GM19463 (cell line): ENCODE results near the gene KIAA0513.
A peak's percentile ranks its signal among the peaks of the same experiment; 100 is the strongest.
"Not testable (repeated sequence)": the region's sequence is repeated elsewhere in the genome, so short reads cannot be mapped to it uniquely, and the experiment has no call there.

Experiments used
- ATAC-seq: cut with Tn5 transposase; IDR thresholded peaks from one replicate; pipeline ENCODE4 v1.9.1; 2021; ENCODE audit warnings: mild to moderate bottlenecking, moderate library complexity; ENCODE audit not compliant: unreplicated experiment

The KIAA0513 gene

DNA sequence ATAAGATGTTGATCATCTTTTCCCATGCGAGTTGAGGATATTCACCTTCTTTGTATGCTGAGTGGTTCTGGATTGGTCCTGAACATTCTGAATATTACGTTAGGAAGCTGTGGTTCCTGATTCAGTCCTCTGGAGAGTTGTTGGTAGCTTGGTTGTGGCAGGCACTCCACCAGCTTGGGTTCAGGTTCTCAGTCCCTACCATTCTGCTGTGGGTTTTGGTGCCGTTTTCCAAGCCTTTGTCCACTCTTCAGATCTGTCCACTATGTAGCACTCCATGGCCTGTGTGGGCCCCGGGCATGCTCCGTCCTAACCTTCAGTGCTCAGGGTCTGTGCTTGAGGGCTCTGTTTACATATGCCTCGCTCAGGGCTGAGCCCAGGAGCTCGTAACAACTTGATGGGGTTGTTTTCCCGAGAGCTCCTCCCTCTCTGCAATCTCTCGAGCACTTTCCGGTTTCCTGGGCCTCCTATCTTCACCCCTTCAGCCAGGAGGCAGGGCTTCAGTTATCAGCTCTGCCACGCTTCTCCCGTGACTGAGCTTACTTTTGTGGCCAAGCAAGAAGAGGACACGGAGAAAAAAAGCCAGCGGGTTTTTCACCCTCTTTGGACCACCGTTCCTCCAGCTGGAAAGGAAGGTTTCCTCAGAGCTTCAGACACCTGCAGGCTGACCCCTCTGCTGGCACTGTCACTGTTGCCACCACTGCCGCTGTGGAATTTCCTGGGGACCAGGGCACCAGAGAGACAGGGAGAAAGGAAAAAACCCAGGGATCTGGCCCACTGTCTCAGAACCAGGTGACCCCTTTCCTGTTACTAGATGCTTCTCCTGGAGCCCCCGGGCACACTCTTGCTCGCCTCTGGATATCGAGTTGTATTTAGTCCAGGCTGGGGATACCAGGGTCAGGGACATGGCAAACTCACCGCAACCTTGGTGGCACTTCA, 19.6 kb downstream of the KIAA0513 start:
- no peak for ATAC-seq

GRCh38 chr16:85047867-85048455, 20.4 kb downstream of the KIAA0513 start:
- no peak for ATAC-seq

DNA sequence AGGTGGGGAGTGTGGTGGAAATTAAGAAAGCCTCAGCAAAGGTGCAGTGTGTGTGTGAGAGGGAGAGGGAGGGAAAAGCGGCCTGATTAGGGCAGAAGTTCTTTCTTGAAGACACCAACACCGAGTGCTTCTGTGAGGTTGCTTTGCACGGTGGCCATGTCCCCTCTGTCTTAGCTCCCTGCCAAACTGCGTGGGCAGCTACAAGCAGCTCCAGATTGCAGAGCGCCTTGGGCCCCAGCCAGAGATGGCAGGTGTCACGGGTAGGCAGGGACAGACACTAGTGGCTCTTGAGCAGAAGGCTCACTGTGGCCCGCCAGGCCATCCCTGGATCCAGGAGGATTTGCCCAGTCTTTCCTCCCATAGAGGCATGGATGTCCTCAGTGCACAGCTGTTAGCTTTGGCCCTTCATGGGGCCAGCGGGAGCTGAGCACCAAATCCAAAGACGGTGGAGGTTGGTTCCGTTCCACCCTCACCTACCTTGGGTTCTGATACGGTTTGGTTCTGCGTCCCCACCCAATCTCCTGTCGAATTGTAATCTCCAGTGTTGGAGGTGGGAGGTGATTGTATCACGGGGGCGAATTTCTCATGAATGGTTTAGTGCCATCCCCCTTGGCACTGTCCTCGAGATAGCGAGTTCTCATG, 21.4 kb downstream of the KIAA0513 start:
- ATAC-seq, result no peak

GRCh38 chr16:85049706-85050305, 22.2 kb downstream of the KIAA0513 start:
- no peak for ATAC-seq

- no peak for ATAC-seq
Observed at GRCh38 chr16:85051067-85051581, 23.5 kb downstream of the KIAA0513 start.

GRCh38 chr16:85051683-85052082, 24.1 kb downstream of the KIAA0513 start:
- no peak for ATAC-seq

DNA sequence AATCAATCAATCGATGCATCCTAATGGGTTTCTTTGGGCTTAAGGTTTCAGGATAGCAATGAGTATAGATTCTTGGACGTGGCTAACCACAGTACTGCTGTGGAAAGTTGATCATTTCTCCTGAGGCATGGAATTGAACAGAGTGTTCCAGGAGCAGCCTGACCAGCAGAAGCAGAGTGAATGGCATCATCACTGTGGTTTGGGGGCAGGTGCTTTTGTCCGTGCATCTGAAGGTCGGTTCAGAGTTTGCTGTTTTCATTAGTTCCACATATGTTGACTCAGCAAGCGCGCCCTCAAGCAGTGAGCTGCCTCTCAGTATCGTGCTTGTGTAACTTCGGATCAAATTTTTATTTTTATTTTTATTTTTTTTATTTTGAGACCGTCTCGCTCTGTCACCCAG, 24.9 kb downstream of the KIAA0513 start:
- no peak for ATAC-seq

- not testable (repeated sequence) for ATAC-seq
Observed at GRCh38 chr16:85054321-85054720, 26.7 kb downstream of the KIAA0513 start.

GRCh38 chr16:85054948-85055492, 27.4 kb downstream of the KIAA0513 start:
- ATAC-seq, result no peak

DNA sequence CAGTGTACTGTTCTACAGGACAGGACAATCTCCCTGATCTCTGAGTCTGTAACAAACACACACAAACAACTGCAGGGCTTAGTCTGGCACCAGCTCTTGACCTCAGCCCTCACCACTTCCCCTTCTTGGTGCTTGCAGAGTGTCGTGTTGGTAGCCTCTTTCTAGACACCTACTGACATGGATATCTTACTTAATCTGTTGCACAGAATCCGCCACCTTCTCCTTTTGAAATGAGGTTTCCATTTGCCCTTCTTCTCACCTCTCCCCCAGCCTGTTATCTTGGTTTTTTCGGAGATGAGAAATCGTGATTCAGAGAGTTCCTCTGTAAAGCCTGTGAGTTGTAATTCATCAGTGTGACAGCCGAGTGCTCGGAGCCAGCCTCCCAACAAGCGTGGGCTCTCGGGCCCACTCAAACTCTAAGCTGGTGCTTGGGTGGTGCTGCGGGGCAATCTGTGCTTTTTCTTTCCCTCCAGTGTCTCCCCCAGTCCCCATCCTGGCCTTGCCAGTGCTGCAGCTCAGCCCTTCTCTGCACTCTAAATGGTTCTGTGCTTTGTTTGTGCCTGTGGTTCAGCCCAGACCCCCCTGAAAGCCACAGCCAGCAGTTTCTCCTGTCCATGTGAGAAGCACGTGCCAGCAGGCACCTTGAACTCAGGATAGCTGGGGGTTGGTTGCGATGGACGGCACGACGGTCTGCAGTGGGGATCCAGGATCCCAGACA, 28.1 kb downstream of the KIAA0513 start:
- ATAC-seq, result peak; percentile 90

- ATAC-seq, result no peak
Observed at GRCh38 chr16:85056211-85056748, 28.7 kb downstream of the KIAA0513 start.

GRCh38 chr16:85057212-85057889, 29.8 kb downstream of the KIAA0513 start:
- no peak for ATAC-seq

DNA sequence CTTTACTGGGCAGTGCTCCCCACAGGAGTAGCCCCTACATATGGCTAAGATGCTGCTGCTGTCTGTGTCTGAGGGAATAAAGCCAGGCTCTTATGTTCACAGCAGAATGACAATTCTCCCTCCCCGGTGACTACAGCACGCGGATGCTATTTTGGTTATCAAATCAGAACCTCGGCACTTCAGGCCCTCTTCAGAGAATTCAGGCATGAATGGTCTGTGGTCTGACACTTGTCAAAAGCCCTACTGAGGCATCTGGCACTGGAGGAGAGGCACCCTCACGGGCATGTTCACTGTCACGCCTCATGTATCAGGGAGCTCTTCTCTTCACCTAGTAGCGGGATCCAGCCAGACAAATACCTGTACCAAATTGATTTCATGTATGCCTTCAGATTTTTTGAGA, 30.4 kb downstream of the KIAA0513 start:
- ATAC-seq, result no peak

DNA sequence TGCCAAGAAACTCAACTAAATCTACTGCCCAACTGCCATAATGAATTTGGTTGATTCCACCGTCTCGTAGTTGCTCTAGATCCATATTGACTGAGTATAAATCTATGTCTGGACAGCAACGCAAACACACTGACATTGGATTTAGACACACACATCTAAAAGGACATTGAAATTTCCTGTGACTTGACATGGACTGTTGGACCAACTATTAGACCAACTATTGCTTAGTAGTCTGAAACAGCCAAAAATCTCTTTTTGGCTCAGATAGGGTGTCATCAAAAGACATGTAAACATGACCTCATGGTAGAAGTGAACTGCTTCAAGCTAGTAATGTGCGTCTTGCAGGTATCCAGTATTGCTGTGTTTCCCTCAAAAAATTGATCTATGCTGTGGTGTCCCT, 31.3 kb downstream of the KIAA0513 start:
- ATAC-seq, result no peak

DNA sequence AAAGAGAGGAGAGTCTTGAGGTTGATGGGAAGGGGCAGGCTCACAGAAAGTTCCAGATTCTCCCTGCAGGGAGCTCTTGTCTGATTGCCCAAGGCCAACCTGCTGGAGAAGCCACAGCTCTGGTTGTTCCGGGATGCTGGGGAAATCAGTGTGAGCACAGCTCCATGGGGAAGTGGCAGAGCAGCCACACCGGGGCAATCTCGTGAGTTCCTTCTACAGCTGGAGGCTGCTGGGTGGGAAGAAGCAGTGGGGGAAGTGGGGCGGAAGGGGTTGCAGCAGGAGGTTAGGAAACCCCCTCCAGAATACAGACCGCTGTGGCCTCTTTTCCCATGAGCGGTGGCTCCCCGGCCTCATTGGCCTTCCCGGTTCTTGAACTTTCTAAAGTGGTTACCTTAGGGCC, 34.0 kb downstream of the KIAA0513 start:
- ATAC-seq, result no peak

DNA sequence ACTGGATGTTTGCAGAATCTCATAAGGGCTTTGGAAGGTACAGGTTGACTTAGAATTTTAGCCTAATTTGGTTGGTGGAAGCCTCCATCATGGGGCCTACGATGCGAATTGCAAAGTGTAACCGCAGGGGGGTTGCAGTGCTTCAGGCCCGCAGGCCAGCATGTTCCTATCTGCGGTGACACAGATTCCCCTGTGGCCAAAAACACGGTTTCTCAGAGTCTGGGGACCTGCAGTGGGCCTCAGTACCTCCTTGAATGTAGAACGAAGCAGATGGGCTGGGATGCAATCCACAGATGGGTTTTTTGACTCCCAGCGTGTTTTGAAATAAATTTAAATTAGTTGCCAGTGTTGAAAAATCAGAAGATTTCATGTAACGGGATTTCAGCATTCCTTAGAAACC, 34.7 kb downstream of the KIAA0513 start:
- no peak for ATAC-seq

GRCh38 chr16:85062845-85063244, 35.2 kb downstream of the KIAA0513 start:
- ATAC-seq, result no peak

DNA sequence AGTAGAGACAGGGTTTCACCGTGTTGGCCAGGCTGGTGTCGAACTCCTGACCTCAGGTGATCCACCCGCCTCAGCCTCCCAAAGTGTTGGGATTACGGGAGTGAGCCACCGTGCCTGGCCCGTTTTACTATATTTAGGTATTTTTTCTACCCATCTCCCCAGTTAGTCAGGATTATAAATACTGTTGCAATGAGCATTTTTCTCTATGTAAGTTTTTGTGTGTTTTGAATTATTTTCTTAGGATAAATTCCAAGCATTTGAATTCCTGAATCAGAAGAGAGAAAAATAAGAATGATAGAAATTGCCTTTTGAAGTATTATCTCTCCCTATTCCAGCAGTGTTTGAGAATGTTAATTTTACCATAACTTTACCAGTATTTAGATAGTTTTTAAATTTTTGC, 36.6 kb downstream of the KIAA0513 start:
- ATAC-seq, result no peak

DNA sequence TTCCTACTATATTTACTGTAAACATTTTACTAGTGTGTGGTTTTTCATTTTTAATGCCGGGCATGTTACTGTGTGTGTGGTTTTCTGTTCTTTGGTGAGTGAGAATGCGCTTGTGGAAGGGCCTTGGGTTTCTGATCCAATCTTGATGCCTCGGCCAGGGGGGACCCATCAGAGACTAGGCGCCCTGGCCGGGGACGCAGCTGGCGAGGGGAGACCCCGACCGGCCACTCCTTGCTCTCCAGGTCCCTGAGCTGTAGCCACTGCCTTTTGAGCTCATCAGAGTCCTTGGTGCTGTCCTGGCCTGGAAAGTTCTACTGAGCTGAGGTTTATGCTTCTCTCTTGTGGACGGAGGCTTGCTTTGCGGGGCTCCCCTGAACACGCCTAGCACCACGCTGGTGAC, 37.5 kb downstream of the KIAA0513 start:
- no peak for ATAC-seq
